ENCODE results near the gene ABCC10. TPM values are rescaled to one million over a fixed set of nuclear protein-coding genes. Genes with fewer than 3 reads are reported as not detected.

The ABCC10 gene
- total and polyA plus RNA-seq, 10 of the 15 experiments (the other 5 are each of a cell fraction or from before 2014, with no cell fraction given) = 0.80 to 18.2 (median 6.4) TPM

- Histone ChIP-seq H3K9ac (ENCODE audit: control insufficient read depth, insufficient read depth, low read length) (no peak overlapping the region), H4K20me1 (ENCODE audit: control insufficient read depth, insufficient read depth) (no peaks in the 10 kb centered on the region), H3K27me3 (replicated peaks in 1 of 2; ENCODE audit: control insufficient read depth in 2 of 2, insufficient read depth in 2 of 2, low read length in 1 of 2) (no peaks in the 10 kb centered on the region), H3K27ac (ENCODE audit: control insufficient read depth, insufficient read depth) (no peak overlapping the region), H2AFZ (ENCODE audit: control insufficient read depth, low read depth, low read length) (no peak overlapping the region), H3K4me2 (ENCODE audit: control insufficient read depth, insufficient read depth) (no peak overlapping the region), H3K36me3 (ENCODE audit: control insufficient read depth in 2 of 2, insufficient read depth in 2 of 2, low read length in 1 of 2) (no peaks in the 10 kb centered on the region), H3K4me1 (ENCODE audit: control insufficient read depth, insufficient read depth, low read length) (0 out of 2 replicates have a peak, but pooled peaks cover 3% of the 10 kb centered on the region), H3K79me2 (ENCODE audit: control insufficient read depth, insufficient read depth, low read length) (no peaks in the 10 kb centered on the region), H3K4me3 (no peak overlapping the region), H3K9me3 (replicated peaks; ENCODE audit: control insufficient read depth, insufficient read depth, low read length) (no peaks in the 10 kb centered on the region)
- TF ChIP-seq CREB1 (IDR thresholded peaks at IDR 0.05; ENCODE audit: low read depth) (no peak), MYC (IDR thresholded peaks at IDR 0.05; ENCODE audit: insufficient read depth, insufficient read length, insufficient replicate concordance, low read length, severe bottlenecking) (no peak), ZNF384 (IDR thresholded peaks at IDR 0.05; ENCODE audit: borderline replicate concordance, low read depth, low read length) (no peak), CBX5 (IDR thresholded peaks at IDR 0.05; ENCODE audit: low read depth) (no peak), ZNF207 (IDR thresholded peaks at IDR 0.05; ENCODE audit: borderline replicate concordance) (no peak), CEBPB (IDR thresholded peaks at IDR 0.05; ENCODE audit: borderline replicate concordance in 1 of 2, low read depth in 2 of 2, low read length in 2 of 2) (no peak), TARDBP (IDR thresholded peaks at IDR 0.05; ENCODE audit: borderline replicate concordance) (no peak), HCFC1 (IDR thresholded peaks at IDR 0.05; ENCODE audit: low read length) (no peak), FOXK2 (IDR thresholded peaks at IDR 0.05) (no peak), IRF3 (IDR thresholded peaks at IDR 0.05) (no peak), SMC3 (IDR thresholded peaks at IDR 0.05; ENCODE audit: borderline replicate concordance, low read length) (no peak), RUNX3 (IDR thresholded peaks at IDR 0.05; ENCODE audit: low read length) (no peak), RELB (IDR thresholded peaks at IDR 0.05; ENCODE audit: low read depth) (no peak), NBN (IDR thresholded peaks at IDR 0.05) (no peak), IKZF2 (IDR thresholded peaks at IDR 0.05) (no peak), SREBF1 (IDR thresholded peaks at IDR 0.05; ENCODE audit: low read length) (no peak), MXI1 (IDR thresholded peaks at IDR 0.05; ENCODE audit: low read depth, low read length) (no peak), MTA2 (IDR thresholded peaks at IDR 0.05; ENCODE audit: low read depth) (no peak), SKIL (IDR thresholded peaks at IDR 0.05; ENCODE audit: low read depth, poor library complexity, severe bottlenecking) (no peak)
- POLR2A ChIA-PET = interaction anchor here (0.6 to 1.3 kb wide), 3 partner anchors 12 to 259 kb away, joined by 3 to 4 read pairs (median 4); no protein-coding TSS in a partner anchor
- DNase-seq (ENCODE audit: low read depth, low spot score) = no peak
- SMC1A ChIA-PET (ENCODE audit: uncharacterized antibody, unreplicated experiment) = interaction anchor here (1.0 to 1.1 kb wide), 3 partner anchors 39 to 173 kb away, joined by 3 to 5 read pairs (median 3); no protein-coding TSS in a partner anchor
- intact Hi-C loops (cut with micrococcal nuclease; ENCODE audit: unreplicated experiment) = no loop called here
- RAD21 ChIA-PET (ENCODE audit: unreplicated experiment) = interaction anchor here (1.0 to 1.2 kb wide), 2 partner anchors 19 to 44 kb away, joined by 3 read pairs; no protein-coding TSS in a partner anchor
- no peak for FAIRE-seq
- WGBS (ENCODE audit: insufficient coverage, insufficient replicate concordance, low lambda C conversion rate, missing lambda C conversion rate) = 96% methylated on average over 2 of the region's 3 CpGs
- BruUV-seq (replicated peaks) = no TSS peak
- ATAC-seq = no peak
- CTCF ChIA-PET = interaction anchor here (1.0 kb wide), 1 partner anchor 88 kb away, joined by 6 read pairs; no protein-coding TSS in a partner anchor
- in situ Hi-C loops (cut with MboI) = no loop called here
These were observed 5.5 kb upstream of the ABCC10 start for GRCh38 chr6:43421831-43422230.

All from GM12878 (cell line).